Liver (tissue), 9 donors: ENCODE results near the gene MED27. TPM values are rescaled to one million over a fixed set of nuclear protein-coding genes. Genes with fewer than 3 reads are reported as not detected.

Source experiments
- DNase-seq: peaks from one replicate; pipeline ENCODE4 v3.0.0-alpha.2; 2017; ENCODE audit warnings: low spot score
- H3K27ac ChIP-seq, 2 donors: one replicate each; pipeline ENCODE4 v1.7.0; 2013; ENCODE audit warnings: inconsistent platforms in 2 of 2, low read length in 2 of 2, control low read depth in 1 of 2, low read depth in 1 of 2, mild to moderate bottlenecking in 1 of 2
- H3K27me3 ChIP-seq, 4 donors: one replicate each; pipeline versions ENCODE4 v1.6.1 to v1.7.0; 2013; ENCODE audit warnings: low read length in 3 of 4, inconsistent platforms in 1 of 4, mild to moderate bottlenecking in 1 of 4, moderate library complexity in 1 of 4; ENCODE audit not compliant: control insufficient read depth in 4 of 4, insufficient read depth in 4 of 4
- H3K36me3 ChIP-seq, 4 donors: one replicate each; pipeline versions ENCODE4 v1.6.1 to v1.7.0; 2013; ENCODE audit warnings: low read length in 3 of 4, mild to moderate bottlenecking in 3 of 4, low read depth in 1 of 4, moderate library complexity in 1 of 4; ENCODE audit not compliant: control insufficient read depth in 4 of 4, insufficient read depth in 3 of 4
- H3K4me1 ChIP-seq, 4 donors: one replicate each; pipeline versions ENCODE4 v1.6.1 to v1.7.0; 2013; ENCODE audit warnings: low read length in 3 of 4, mild to moderate bottlenecking in 3 of 4, moderate library complexity in 1 of 4; ENCODE audit not compliant: control insufficient read depth in 4 of 4, insufficient read depth in 4 of 4
- H3K4me3 ChIP-seq, 3 donors: one replicate each; pipeline versions ENCODE4 v1.6.1 to v1.7.0; 2013; ENCODE audit warnings: low read length in 3 of 3, control low read depth in 1 of 3, low read depth in 1 of 3, mild to moderate bottlenecking in 1 of 3
- H3K9ac ChIP-seq, 2 donors: one replicate each; pipeline ENCODE4 v1.7.0; 2013; ENCODE audit warnings: low read length in 2 of 2, mild to moderate bottlenecking in 2 of 2, moderate library complexity in 2 of 2, control low read depth in 1 of 2, low read depth in 1 of 2
- H3K9me3 ChIP-seq, 4 donors: one replicate each; pipeline versions ENCODE4 v1.6.1 to v1.7.0; 2013; ENCODE audit warnings: low read length in 3 of 4; ENCODE audit not compliant: control insufficient read depth in 4 of 4
- CTCF ChIP-seq: fragments of 150-350 bp; IDR thresholded peaks from 2 replicates; pipeline ENCODE4 v1.5.1; 2017; ENCODE audit warnings: improper control_type of control experiment, low read depth, low read length; ENCODE audit not compliant: missing input control
- EGR1 ChIP-seq, 2 donors: IDR thresholded peaks; 2 replicates each; pipeline ENCODE4 v1.6.1; 2016 to 2018; ENCODE audit warnings: antibody characterized with exemption in 2 of 2, low read depth in 2 of 2
- GABPA ChIP-seq, 2 donors: IDR thresholded peaks in 1 of 2; conservative IDR thresholded peaks in 1 of 2; 2 replicates each; pipeline ENCODE4 v1.6.1; 2016; ENCODE audit warnings: antibody characterized with exemption in 2 of 2, mild to moderate bottlenecking in 1 of 2, moderate library complexity in 1 of 2
- HNF4A ChIP-seq, 2 donors: conservative IDR thresholded peaks; 2 replicates each; pipeline ENCODE4 v1.6.1; 2016; ENCODE audit warnings: antibody characterized with exemption in 2 of 2, mild to moderate bottlenecking in 2 of 2
- HNF4G ChIP-seq: IDR thresholded peaks from 2 replicates; pipeline ENCODE4 v1.6.1; 2016; ENCODE audit warnings: antibody characterized with exemption
- JUND ChIP-seq, 2 donors: IDR thresholded peaks; 2 replicates each; pipeline ENCODE4 v1.6.1; 2016; ENCODE audit warnings: antibody characterized with exemption in 2 of 2
- NR2F2 ChIP-seq: IDR thresholded peaks from 2 replicates; pipeline ENCODE4 v1.6.1; 2016; ENCODE audit warnings: antibody characterized with exemption
- RAD21 ChIP-seq, 2 donors: IDR thresholded peaks; 2 replicates each; pipeline ENCODE4 v1.6.1; 2016; ENCODE audit warnings: antibody characterized with exemption in 2 of 2, mild to moderate bottlenecking in 2 of 2
- RXRA ChIP-seq, 2 donors: IDR thresholded peaks; 2 replicates each; pipeline ENCODE4 v1.6.1; 2017 to 2018; ENCODE audit warnings: antibody characterized with exemption in 2 of 2, mild to moderate bottlenecking in 1 of 2
- SP1 ChIP-seq: IDR thresholded peaks from 2 replicates; pipeline ENCODE4 v1.6.1; 2018; ENCODE audit warnings: antibody characterized with exemption, mild to moderate bottlenecking
- TAF1 ChIP-seq: conservative IDR thresholded peaks from 2 replicates; pipeline ENCODE4 v1.6.1; 2016; ENCODE audit warnings: antibody characterized with exemption, mild to moderate bottlenecking
- WGBS: extraction: QIAGEN DNeasy Blood & Tissue Kit; methylation state at CpG from one replicate; pipeline ENCODE4 v1.1.7; 2013; 5-methylcytosine and 5-hydroxymethylcytosine counted together
- polyA plus RNA-seq, 2 donors: library from polyadenylated mRNA; stranded (reverse) in 1 of 2; unstranded in 1 of 2; fragments of 200-250 nt in 1 of 2; fragments of >200 nt in 1 of 2; fragmentation: Nextera tagmentation in 1 of 2; extraction: Ambion mirVana in 1 of 2; gene quantifications; one replicate each; pipeline versions ENCODE4 v1.2.1 to v1.2.3, GENCODE V29; 2013 to 2015
- total RNA-seq, 2 donors: library from RNA; depleted of rRNA; stranded (reverse); fragments of >200 nt; gene quantifications; one replicate each; pipeline ENCODE4 v1.2.3, GENCODE V29; 2014
- TF ChIP-seq, protein P1 (sequence below): IDR thresholded peaks from 2 replicates; pipeline ENCODE4 v1.6.1; 2016; ENCODE audit warnings: antibody characterized with exemption
- TF ChIP-seq, protein P2 (sequence below): IDR thresholded peaks from 2 replicates; pipeline ENCODE4 v1.6.1; 2016; ENCODE audit warnings: antibody characterized with exemption
- TF ChIP-seq, protein P3 (sequence below): IDR thresholded peaks from 2 replicates; pipeline ENCODE4 v1.6.1; 2016; ENCODE audit warnings: antibody characterized with exemption, mild to moderate bottlenecking
- TF ChIP-seq, protein P4 (sequence below): IDR thresholded peaks from 2 replicates; pipeline ENCODE4 v1.6.1; 2016; ENCODE audit warnings: antibody characterized with exemption
- donor health status: healthy.
- donor health status: healthy.
- donor health status: healthy.
- donor health status: healthy.
- donor health status: healthy.

MED27 gene
- total and polyA plus RNA-seq, 4 donors: 4.6 to 7.9 (median 5.5) TPM

- 92% methylated on average over 20 of the region's 20 CpGs for WGBS
- no peak overlapping the region for H3K4me3 ChIP-seq
- no peak overlapping the region for H3K9ac ChIP-seq
- no peaks in the 10 kb centered on the region for H3K36me3 ChIP-seq
- H3K4me1 ChIP-seq: no peaks in the 10 kb centered on the region
- no peaks in the 10 kb centered on the region for H3K27me3 ChIP-seq
- H3K27ac ChIP-seq: no peak overlapping the region
- DNase-seq: no peak
- no peak for TF ChIP-seq SP1
- TF ChIP-seq, protein P1, sequence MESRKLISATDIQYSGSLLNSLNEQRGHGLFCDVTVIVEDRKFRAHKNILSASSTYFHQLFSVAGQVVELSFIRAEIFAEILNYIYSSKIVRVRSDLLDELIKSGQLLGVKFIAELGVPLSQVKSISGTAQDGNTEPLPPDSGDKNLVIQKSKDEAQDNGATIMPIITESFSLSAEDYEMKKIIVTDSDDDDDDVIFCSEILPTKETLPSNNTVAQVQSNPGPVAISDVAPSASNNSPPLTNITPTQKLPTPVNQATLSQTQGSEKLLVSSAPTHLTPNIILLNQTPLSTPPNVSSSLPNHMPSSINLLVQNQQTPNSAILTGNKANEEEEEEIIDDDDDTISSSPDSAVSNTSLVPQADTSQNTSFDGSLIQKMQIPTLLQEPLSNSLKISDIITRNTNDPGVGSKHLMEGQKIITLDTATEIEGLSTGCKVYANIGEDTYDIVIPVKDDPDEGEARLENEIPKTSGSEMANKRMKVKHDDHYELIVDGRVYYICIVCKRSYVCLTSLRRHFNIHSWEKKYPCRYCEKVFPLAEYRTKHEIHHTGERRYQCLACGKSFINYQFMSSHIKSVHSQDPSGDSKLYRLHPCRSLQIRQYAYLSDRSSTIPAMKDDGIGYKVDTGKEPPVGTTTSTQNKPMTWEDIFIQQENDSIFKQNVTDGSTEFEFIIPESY: no peak
- no peak for TF ChIP-seq JUND (IDR thresholded peaks at IDR 0.05)
- TF ChIP-seq HNF4G: no peak
- no peak for TF ChIP-seq GABPA (IDR thresholded peaks at IDR 0.05 in 1 of 2, conservative IDR thresholded peaks at IDR 0.05 in 1 of 2)
- no peak for TF ChIP-seq CTCF
- no peak for TF ChIP-seq RAD21 (IDR thresholded peaks at IDR 0.05)
- no peaks in the 10 kb centered on the region for H3K9me3 ChIP-seq
Observed at GRCh38 chr9:131899296-131900228, 180.1 kb downstream of the MED27 start.

GRCh38 chr9:131892902-131893500 lies 186.7 kb downstream of the MED27 start:
- no peak for TF ChIP-seq HNF4G
- no peak for TF ChIP-seq GABPA (IDR thresholded peaks at IDR 0.05 in 1 of 2, conservative IDR thresholded peaks at IDR 0.05 in 1 of 2)
- TF ChIP-seq JUND (IDR thresholded peaks at IDR 0.05): no peak
- TF ChIP-seq HNF4A (conservative IDR thresholded peaks at IDR 0.05): no peak
- no peak for TF ChIP-seq RAD21 (IDR thresholded peaks at IDR 0.05)
- TF ChIP-seq, protein P2, sequence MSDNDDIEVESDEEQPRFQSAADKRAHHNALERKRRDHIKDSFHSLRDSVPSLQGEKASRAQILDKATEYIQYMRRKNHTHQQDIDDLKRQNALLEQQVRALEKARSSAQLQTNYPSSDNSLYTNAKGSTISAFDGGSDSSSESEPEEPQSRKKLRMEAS: no peak
- Histone ChIP-seq H3K9me3 (no peaks in the 10 kb centered on the region), H3K27ac (no peak overlapping the region), H3K4me3 (no peak overlapping the region), H3K36me3 (peaks cover 0 to 4% (median 2%) of the 10 kb centered on the region in 4 donors), H3K27me3 (no peaks in the 10 kb centered on the region), H3K4me1 (no peaks in the 10 kb centered on the region), H3K9ac (no peak overlapping the region)
- WGBS: 92% methylated on average over 9 of the region's 9 CpGs
- DNase-seq: no peak

DNA sequence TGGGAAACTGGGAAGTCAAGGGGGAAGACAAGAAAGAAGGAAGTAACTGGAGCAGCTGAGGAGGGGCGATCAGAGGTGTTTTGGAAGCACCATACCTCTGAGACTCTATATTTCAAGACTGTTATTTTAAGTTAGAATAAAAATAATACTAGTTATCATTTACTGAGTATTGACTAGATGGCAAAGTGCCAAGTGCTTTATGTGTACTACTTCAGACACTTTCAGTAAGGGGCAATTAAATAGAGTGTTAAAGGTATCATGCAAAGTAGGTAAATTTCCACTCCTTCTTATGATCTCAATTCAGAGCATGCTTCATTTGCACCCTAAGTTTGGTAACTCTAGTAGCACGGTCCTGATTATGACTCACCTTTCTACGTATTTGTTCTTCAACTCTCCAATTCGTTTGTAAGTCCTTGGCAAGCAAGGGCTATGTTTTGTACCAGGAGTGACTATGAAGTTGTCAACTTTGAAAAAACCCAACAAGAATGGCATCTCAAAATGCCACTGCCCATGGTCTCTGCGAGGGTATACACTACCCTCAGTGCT lies 187.4 kb downstream of the MED27 start:
- Histone ChIP-seq H3K27ac (no peak overlapping the region), H3K36me3 (peaks cover 0 to 4% (median 2%) of the 10 kb centered on the region in 4 donors), H3K9ac (no peak overlapping the region), H3K4me3 (no peak overlapping the region), H3K27me3 (no peaks in the 10 kb centered on the region), H3K9me3 (no peaks in the 10 kb centered on the region), H3K4me1 (no peaks in the 10 kb centered on the region)
- DNase-seq: no peak
- WGBS: 92% methylated on average over 5 of the region's 5 CpGs
- TF ChIP-seq, protein P3, sequence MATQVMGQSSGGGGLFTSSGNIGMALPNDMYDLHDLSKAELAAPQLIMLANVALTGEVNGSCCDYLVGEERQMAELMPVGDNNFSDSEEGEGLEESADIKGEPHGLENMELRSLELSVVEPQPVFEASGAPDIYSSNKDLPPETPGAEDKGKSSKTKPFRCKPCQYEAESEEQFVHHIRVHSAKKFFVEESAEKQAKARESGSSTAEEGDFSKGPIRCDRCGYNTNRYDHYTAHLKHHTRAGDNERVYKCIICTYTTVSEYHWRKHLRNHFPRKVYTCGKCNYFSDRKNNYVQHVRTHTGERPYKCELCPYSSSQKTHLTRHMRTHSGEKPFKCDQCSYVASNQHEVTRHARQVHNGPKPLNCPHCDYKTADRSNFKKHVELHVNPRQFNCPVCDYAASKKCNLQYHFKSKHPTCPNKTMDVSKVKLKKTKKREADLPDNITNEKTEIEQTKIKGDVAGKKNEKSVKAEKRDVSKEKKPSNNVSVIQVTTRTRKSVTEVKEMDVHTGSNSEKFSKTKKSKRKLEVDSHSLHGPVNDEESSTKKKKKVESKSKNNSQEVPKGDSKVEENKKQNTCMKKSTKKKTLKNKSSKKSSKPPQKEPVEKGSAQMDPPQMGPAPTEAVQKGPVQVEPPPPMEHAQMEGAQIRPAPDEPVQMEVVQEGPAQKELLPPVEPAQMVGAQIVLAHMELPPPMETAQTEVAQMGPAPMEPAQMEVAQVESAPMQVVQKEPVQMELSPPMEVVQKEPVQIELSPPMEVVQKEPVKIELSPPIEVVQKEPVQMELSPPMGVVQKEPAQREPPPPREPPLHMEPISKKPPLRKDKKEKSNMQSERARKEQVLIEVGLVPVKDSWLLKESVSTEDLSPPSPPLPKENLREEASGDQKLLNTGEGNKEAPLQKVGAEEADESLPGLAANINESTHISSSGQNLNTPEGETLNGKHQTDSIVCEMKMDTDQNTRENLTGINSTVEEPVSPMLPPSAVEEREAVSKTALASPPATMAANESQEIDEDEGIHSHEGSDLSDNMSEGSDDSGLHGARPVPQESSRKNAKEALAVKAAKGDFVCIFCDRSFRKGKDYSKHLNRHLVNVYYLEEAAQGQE: no peak
- TF ChIP-seq TAF1 (no peak), GABPA (IDR thresholded peaks at IDR 0.05 in 1 of 2, conservative IDR thresholded peaks at IDR 0.05 in 1 of 2) (no peak), NR2F2 (no peak), HNF4G (no peak), HNF4A (conservative IDR thresholded peaks at IDR 0.05) (no peak), RAD21 (IDR thresholded peaks at IDR 0.05) (no peak), EGR1 (IDR thresholded peaks at IDR 0.05; ENCODE audit: low read depth in 2 of 2) (no peak), SP1 (no peak), RXRA (IDR thresholded peaks at IDR 0.05) (no peak), JUND (IDR thresholded peaks at IDR 0.05) (no peak)
- TF ChIP-seq, protein P4, sequence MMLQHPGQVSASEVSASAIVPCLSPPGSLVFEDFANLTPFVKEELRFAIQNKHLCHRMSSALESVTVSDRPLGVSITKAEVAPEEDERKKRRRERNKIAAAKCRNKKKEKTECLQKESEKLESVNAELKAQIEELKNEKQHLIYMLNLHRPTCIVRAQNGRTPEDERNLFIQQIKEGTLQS: no peak
